GM18907 (cell line): ENCODE results near the gene COL11A2.
"Not testable (repeated sequence)": the region's sequence is repeated elsewhere in the genome, so short reads cannot be mapped to it uniquely, and the experiment has no call there.

ENCODE experiments used
- ATAC-seq: cut with Tn5 transposase; IDR thresholded peaks from one replicate; pipeline ENCODE4 v1.9.1; 2021; ENCODE audit warnings: mild to moderate bottlenecking, moderate library complexity; ENCODE audit not compliant: unreplicated experiment

The COL11A2 gene

DNA sequence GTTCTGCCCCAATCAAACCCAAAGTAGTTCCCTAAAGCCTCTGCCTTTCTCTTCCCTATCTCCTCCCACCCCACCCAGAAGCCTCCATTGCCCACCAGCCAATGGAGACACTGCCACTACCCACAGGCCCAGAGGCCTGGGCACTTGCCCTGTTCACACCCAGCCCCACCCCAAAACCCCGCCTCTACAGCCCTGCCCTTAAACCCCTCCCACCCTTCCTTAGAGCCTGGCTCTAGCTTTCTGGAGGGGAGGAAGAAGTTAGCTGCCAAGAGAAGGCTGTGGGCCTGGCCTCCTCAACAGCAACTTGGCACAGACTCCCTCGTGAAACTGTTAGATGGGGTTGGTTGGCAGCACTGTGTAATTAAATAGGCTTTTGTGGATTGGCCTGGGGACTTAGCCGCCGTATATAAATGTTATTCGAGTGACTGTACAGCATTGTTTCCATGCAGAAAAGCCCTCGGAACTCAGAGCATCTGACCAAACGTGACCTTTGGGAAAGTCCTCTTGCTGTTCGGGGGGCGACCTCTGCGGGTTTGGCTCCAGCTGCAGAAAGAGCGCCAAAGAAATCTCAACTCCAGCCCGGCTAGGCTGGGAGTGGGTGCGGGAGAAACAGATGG, 31.4 kb downstream of the COL11A2 start:
- ATAC-seq, result no peak

DNA sequence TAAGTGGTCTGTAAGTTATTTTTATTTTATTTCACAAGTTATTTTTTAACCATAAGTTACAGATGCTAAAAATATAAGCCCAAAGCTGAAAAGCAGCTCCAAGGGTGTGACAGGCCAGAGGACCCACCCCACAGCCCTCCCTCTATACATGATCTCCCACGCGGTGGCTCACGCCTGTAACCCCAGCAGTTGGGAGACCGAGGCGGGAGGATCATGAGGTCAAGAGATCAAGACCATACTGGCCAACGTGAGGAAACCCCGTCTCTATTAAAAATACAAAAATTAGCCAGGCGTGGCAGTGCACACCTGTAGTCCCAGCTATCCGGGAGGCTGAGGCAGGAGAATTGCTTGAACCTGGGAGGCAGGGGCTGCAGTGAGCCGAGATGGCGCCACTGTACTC, 32.2 kb downstream of the COL11A2 start:
- no peak for ATAC-seq

DNA sequence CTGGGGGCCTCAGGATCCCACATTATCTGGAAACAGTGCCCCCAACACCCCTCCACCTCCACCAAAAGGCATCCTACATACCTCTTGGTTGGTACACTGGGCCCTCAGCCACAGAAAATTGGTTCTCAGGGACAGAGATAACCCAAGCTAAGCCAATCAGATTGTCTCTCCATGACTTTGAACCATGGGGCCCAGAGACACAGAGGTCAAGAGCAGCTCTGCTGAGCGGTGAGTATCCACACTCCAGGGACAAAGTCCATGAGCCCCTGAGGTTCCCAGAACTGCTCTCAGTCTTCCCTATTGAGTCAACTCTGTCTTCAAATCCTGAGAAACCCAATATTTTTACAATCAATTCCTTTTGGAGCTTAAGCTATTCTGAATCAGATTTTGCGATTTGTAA, 35.3 kb downstream of the COL11A2 start:
- ATAC-seq, result no peak

DNA sequence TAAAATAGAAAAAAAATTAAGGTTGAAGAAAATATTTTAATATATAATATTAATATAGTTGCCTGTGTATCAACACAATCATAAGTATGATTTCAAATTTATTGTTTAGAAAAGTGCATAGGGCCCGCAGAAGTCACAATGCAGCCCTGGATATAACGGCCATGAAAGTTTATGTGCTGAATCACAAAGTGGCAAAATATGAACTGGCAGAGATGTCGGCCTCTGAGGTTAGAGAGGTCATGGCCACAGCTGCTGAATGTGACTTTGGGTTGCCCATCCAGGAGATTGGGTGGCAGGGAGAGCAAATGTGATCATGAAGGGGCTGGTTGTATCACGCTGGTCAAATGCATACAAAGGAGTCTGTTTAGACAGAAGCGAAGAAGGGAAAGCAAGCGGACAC, 35.7 kb downstream of the COL11A2 start:
- ATAC-seq, result no peak

DNA sequence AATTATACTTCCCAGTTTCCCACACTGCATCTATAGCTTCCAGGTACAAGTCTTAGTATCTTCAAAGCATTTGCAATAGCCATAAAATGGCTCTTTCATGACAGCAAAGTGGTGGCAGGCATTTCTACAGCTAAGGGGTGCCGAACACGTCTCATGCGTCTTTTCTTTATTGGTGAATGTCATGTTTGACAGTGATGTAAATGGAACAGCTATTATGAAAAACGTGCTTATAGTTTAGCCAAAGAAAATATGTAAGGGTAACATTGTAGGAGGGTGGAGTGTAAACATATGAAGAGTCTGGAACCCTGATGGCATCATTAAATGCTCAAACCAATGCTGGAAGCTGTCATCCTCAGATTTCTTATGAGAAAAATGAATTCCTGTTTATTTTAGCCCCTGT, 37.9 kb downstream of the COL11A2 start:
- no peak for ATAC-seq

DNA sequence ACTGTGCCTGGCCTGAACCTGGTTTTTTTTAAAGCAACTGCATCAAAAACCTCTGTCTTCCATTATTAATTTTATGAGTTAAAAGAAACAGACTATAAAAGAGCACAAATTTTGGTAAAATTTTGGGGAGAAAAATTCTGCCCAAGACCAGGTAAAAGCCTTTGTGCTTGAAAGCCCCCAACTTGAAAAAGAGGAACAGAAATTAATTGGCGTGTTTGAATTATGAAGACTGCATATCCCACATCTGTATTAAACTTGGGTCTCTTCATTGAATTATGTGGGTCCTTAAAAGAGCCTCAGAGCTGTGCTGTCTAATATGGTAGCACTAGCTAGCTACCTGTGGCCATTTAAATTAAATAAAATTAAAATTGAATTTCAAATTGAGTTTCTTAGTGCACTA, 41.2 kb downstream of the COL11A2 start:
- no peak for ATAC-seq

DNA sequence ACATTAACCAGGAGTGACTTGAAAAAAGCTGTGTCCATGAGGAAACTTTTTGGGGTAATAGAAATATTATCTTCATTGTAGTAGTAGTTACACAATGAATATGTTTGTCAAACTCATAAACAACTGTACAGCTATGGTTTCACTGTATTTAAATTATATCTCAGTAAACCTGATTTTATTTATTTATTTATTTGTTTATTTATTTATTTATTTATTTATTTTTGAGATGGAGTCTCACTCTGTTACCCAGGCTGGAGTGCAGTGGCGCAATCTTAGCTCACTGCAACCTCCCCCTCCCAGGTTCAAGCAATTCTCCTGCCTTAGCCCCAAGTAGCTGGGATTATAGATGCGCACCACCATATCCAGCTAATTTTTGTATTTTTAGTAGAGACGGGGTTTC, 41.7 kb downstream of the COL11A2 start:
- ATAC-seq, result not testable (repeated sequence)

DNA sequence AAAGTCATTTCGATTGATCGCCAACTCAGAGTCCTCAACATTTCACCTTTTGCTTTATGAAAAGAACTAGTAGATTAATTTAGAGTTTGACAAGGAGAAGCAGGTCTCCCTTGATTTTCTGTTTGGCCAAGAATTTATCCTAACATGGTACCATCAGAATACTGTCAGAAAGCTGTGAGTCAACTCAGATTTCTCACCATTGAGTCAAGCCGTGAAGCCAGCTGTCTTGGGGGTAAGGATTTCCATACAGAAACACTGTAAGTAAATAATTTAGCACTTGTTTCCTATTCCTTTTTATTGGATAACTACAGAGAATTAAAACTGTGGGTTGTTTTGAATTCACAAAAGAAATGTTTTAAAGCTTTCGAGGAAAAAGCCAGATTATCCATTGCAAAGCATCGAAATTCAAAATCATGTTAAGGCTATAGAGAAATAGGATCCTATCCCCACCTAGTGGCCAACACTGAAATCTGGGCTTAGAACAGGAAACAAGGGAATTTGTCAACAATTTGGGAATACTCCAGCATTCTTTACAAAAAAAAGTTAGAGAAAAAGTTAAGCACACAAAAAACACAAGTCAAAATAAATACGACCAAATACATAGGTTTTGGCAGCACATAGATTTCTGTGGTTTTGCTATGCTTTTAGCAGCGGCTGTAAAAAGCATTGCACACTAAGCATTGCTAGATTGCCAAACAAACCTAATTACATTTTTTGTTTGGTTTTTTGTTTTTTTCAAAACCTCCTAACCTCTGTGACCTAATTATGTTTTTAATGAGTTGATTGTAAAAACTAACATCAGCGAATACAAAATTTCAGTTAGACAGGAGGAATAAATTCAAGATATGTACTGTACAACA, 44.2 kb downstream of the COL11A2 start:
- ATAC-seq, result no peak

DNA sequence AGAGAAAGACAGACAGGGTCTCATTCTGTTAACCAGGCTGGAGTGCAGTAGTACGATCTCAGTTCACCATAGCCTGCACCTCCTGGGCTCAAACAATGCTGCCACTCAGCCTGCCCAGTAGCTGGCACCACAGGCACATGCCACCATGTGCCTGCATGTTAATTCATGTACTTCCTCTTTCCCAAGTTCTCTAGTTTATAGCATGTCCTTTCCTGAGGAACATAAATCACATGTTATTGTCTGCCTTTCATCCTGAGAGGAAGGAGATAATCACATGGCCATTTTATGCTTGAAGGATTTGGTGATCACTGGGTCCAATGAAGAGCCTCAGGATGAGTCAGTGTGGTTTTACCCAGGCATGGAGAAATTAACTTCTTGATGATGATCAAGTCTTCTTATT, 47.9 kb downstream of the COL11A2 start:
- ATAC-seq, result no peak

DNA sequence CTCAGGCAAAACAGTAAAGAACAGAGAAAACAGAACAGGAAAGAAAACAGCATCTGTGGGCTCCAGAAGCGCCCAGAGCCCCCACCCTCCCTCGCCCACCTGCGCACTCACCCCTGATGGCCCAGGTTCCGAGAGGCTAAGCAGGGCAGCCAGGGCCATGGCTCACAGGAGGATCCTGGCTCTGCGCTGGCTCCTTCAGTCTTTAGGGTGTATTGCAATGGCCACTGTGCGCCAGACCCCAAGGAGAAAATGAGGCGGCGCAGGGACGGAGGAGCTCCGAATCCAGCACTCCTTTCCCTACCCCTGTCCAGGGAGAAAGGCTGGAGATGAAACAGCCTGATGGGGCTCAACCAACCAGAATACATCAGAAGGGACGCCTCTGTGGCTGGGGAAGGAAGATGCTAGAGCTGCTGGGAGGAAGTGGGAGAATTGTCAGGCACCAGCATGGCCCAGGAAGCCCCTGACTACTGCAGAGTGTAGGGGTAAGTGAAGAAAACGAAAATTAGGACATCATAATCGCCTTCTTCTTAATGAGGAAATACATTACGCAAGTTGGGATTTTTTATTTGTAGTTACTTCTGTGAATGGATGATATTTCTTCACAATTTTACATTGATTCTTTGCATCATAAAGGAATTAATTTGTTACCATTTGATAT, 49.0 kb downstream of the COL11A2 start:
- ATAC-seq, result no peak

DNA sequence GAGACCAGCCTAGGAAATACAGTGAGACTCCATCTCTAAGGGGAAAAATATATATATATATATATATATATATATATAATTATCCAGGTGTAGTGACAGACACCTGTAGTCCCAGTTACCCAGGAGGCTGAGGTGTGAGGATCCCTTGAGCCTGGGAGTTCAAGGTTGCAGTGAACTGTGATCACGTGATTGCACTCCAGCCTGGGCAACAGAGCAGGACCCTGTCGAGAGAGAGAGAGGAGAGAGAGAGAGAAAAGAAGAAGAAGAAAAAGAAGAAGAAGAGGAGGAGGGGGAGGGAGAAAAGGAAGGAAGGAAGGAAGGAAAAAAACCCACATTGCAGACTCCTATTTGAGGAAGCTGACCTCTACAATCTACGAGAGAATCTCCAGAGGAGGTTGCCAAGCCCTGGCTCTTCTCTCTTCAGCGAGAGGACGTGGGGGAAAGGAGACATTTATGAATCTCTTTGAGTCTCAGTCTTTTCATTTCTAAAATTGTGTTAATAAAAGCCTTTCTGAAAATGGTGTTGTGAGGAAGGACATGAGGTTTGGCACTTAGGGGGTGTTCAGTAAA, 49.7 kb downstream of the COL11A2 start:
- no peak for ATAC-seq

DNA sequence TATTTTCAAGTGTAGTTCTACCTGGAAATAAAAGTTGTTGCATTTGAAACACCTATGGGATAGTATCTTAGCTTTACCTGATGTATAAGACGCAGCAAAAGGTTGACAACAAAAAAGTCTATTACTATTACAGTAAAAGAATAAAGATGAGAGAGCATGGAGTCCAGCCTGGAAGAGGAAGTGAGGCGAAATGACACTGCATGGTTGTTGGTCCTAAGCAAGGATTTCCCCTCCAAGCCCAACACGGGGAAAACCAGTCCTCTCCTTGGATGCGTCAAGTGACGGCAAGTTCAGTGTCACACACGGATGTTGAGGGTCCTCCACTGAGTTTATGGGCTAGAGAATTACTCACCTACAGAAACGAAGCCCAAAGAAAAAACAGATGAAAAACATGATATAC, 51.7 kb downstream of the COL11A2 start:
- ATAC-seq, result no peak

DNA sequence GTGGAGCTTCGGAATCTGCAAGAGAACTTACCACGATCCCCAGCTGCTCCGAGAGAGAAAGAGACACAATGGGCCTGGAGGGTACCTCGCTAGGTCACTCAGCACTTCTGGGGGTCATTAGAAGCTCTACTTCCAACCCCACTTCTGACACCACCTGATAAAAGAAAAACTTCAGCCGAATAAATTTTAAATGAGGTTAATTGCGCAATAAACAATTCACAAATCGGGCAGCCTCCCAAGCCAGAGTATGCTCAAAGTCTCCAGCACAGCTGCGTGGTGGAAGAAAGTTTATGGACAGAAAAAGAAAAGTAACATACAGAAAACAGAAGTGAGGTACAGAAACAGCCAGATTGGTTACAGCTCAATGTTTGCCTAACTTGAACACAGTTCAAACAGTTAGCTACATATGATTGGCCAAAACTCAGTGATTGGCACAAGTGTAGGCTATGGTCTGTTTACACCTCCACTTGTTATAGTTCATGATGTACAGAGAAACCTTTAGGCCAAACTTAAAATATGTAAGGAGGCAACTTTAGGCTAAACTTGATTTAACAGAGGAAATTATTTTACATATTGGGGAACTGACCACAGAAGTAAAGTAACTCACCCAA, 52.6 kb downstream of the COL11A2 start:
- ATAC-seq, result no peak

DNA sequence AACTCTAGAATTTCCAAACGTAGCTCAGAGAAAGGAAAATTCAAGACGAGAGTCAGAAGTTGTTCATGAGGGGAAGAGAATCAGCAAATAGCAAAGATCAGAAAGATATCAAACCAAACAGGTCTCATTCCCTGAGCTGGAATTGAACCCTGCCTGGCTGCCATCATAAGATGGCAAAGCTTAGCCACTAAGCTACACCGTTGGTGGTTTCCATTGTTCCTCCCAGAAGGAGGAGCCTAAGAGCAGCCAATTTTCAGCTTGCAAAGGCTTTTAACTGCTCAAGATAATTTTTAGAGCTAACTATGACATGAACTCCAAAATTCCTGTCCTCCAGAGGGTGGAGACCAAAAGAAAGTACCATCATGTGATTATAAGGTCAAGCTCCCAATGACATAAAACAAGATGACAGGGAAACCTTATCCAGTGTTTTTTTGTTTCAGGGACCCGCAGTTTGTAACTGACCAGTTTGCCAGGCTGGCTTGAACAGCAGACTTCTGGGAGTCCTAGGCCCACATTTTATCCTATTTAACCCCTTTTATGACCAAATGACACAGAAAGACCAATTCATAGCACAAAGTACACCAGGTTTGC, 55.9 kb downstream of the COL11A2 start:
- no peak for ATAC-seq

DNA sequence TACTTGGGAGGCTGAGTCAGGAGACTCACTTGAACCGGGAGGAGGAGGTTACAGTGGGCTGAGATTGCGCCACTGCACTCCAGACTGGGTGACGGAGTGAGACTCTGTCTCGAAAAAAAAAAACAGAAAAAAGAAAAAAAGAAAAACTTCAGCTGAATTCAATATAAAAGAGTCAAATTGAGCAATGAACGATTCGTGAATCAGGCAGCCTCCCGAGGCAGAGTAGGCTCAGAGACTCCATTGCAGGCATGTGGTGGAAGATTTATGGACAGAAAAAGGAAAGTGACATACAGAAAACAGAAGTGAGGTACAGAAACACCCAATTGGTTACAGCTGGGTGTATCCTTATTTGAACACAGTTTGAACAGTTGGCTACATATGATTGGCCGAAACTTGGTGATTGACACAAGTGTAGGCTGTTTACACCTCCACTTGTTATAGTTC, 60.2 kb downstream of the COL11A2 start:
- ATAC-seq, result no peak

DNA sequence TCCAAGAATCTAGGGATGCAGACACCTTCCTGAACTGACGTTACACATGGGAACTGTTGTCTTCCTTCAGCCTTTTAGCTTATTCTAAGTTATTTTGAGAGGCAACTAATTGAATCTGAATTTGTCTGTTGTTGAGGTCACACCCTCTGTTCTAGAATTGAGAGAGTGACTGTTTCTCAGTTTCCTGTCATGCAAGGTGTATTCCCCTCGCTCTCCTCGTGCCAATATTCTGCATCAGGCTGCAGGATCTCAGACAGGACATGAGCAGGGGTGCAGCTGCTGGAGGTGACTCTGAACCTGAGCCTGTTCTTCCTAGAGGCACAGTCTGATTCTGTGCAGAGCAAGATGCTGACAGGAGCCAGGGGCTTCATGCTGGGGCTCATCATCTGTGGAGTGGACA, 63.9 kb downstream of the COL11A2 start:
- ATAC-seq, result no peak

DNA sequence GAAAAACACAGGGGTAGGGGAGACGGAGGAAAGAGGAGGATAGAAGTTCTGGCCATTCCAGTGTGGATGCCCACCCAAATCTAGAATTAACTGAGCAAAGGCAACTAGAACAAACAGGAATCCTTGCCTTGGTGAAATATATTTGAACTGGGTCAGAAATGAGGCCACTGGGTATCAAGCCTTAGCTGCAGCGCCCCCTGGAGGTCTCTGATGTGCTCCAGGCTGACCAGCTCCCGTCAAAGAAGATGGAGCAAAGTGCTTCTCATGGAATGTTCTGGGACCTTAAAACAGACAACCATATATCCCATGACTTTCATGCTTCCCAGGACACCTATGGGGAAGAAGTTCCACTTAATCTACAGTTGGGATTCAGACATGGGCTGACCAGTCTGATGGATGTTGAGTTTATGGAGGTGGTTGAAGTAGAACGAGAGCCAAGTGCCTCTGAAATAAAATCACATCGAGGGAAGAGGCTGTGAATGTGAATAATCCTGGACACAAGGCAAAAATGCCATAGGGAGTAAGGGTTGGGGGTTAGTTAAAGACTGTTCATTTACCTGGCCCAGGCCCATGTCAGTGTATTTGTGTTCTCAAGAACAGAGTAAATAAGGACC, 66.1 kb downstream of the COL11A2 start:
- no peak for ATAC-seq

DNA sequence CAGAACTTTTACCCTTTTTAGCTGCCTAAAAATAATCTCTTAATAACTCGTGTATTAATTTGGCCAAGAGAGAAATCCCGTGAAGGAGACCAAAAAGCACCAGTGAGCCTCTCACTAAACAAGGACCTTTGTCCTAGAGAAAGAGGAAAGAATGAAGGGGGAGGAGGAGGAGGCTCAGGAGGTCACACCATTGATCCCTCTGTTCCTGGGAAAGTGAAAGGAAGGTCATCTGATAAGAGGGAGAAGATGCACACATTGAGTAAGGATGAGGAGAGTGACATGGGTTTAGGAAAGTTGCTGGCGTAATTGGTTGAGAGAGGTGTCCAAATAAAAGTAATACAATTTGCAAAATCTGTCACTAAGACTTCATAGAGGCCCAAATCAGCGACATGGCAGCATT, 67.3 kb downstream of the COL11A2 start:
- ATAC-seq, result no peak

DNA sequence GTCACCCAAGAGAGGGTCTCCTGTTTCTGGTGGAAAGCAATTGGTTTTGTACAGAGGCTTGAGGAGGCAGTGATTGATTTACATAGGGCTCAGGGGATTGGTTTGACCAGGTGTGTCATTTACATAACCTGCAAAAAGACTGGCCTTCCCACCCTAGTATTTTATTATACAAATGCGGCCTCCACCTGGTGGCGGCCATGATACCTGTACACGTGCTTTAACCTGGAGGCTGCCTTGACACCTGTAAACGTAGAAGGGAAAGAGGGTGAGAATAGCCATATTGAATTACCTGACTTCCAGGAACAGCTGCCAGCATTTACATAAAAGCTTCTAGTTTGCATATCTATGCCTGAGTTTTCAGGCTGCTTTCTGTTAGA, 67.8 kb downstream of the COL11A2 start:
- ATAC-seq, result no peak

DNA sequence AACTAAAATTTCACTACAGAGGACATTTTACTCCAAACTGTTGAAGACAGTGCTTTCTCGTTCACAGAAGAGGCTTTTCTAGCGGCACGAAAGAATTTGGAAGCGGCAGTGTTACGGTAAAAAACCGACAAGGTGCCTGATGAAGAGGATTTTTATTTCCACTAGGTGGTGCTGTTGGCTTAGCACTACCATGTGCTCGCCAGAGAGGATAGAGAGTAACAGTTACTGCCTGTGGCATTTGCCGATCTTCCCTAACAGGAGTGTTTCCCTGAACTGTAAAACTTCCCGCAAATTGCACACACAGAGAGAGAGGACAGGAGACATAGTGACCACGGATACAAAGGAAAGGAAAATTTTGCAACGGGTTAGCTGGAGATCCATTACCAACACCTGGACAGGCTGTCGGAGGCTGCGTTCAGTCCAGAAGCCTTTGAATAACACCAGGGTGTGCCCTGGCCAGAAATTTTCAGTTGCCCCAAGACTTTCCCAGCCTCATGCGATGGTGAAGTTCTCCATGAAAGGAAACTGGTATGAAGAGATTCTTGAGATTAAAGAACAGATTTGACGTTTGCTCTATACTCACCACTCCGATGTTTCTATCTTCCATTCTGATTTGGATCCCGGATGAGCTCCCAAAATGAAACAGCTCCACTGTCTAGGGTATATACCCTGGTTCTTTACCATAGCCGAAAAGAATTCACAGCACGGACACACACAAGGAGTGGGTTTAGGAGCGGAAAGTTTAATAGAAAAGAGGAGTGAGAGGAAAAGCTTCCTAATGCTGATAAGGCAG, 68.3 kb downstream of the COL11A2 start:
- no peak for ATAC-seq
